Activated naive CD8-positive, alpha-beta T cell treated with anti-CD3 and anti-CD28 coated beads, Interleukin-2, amount 10 ng/mL, durations not matched to agents 7 days and 5 days (primary cell): ENCODE data around the gene OR3A3. TPM values are rescaled to one million over a fixed set of nuclear protein-coding genes. Genes with fewer than 3 reads are reported as not detected.
A peak's percentile ranks its signal among the peaks of the same experiment; 100 is the strongest.
"Not testable (repeated sequence)": the region's sequence is repeated elsewhere in the genome, so short reads cannot be mapped to it uniquely, and the experiment has no call there.

Experiments used
- ATAC-seq: fragments of 150-1000 bp; cut with Tn5 transposase; one replicate; pipeline ENCODE4 v1.10.0; 2021; ENCODE audit warnings: low read depth, moderate library complexity
- POLR2A ChIA-PET: fragments of 350-600 bp; sonication (Branson Sonifier 250); formaldehyde crosslinking; loops from one replicate; lab custom pipeline; 2021; ENCODE audit warnings: antibody characterized with exemption; lab: Charles Lee
- DNase-seq: peaks from one replicate; pipeline ENCODE4 v3.0.0; 2021
- H3K27ac Mint-ChIP-seq: one replicate; pipeline ENCODE4 v1.8.0; 2022; ENCODE audit warnings: mild to moderate bottlenecking, mixed read lengths
- H3K27me3 Mint-ChIP-seq: one replicate; pipeline ENCODE4 v1.8.0; 2022; ENCODE audit warnings: mild to moderate bottlenecking, moderate library complexity, mixed read lengths
- H3K36me3 Mint-ChIP-seq: one replicate; pipeline ENCODE4 v1.8.0; 2021; ENCODE audit warnings: mild to moderate bottlenecking, mixed read lengths
- H3K4me1 Mint-ChIP-seq: one replicate; pipeline ENCODE4 v1.8.0; 2021; ENCODE audit warnings: mixed read lengths
- H3K4me3 Mint-ChIP-seq: one replicate; pipeline ENCODE4 v1.8.0; 2022; ENCODE audit warnings: mild to moderate bottlenecking, moderate library complexity, mixed read lengths
- H3K9me3 Mint-ChIP-seq: one replicate; pipeline ENCODE4 v1.8.0; 2021; ENCODE audit warnings: mixed read lengths
- total RNA-seq, 2 experiments: library from RNA; stranded (reverse); gene quantifications; one replicate each; pipeline ENCODE4 v1.2.3, GENCODE V29; 2021

Gene OR3A3
- total RNA-seq: not detected

GRCh38 chr17:3411070-3411469 lies at the start of gene OR3A3:
Gene OR3A3, plus strand, starts transcription at chr17:3411370.
- DNase-seq (no peak), ATAC-seq (no peak)
- Mint-ChIP-seq H3K4me1 (no peaks in the 10 kb centered on the region), H3K9me3 (peaks cover 10% of the 10 kb centered on the region), H3K27me3 (peaks cover 11% of the 10 kb centered on the region), H3K4me3 (no peak within 1 kb of the TSS), H3K27ac (no peak within 1 kb of the TSS), H3K36me3 (no peaks in the 10 kb centered on the region)
- POLR2A ChIA-PET: no interaction called here

DNA sequence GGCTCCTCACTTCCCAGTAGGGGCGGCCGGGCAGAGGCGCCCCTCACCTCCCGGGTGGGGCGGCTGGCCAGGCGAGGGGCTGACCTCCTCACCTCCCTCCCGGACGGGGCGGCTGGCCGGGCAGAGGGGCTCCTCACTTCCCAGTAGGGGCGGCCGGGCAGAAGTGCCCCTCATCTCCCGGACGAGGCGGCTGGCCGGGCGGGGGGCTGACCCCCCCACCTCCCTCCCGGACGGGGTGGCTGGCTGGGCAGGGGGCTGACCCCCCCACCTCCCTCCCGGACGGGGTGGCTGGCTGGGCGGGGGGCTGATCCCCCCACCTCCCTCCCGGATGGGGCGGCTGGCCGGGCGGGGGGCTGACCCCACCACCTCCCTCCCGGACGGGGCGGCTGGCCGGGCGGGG lies 40.0 kb upstream of the OR3A3 start:
- H3K27me3 Mint-ChIP-seq, POLR2A ChIA-PET, ATAC-seq, H3K27ac Mint-ChIP-seq, H3K4me1 Mint-ChIP-seq, H3K36me3 Mint-ChIP-seq, H3K4me3 Mint-ChIP-seq, DNase-seq: not testable (repeated sequence)
- peaks cover 19% of the 10 kb centered on the region for H3K9me3 Mint-ChIP-seq

- DNase-seq (no peak), ATAC-seq (no peak)
- Mint-ChIP-seq H3K4me1 (no peaks in the 10 kb centered on the region), H3K9me3 (peaks cover 8% of the 10 kb centered on the region), H3K27me3 (no peaks in the 10 kb centered on the region), H3K27ac (no peak overlapping the region), H3K4me3 (no peak overlapping the region), H3K36me3 (peaks cover 10% of the 10 kb centered on the region)
- POLR2A ChIA-PET: no interaction called here
Observed at GRCh38 chr17:3378321-3378720, 32.8 kb upstream of the OR3A3 start.

- Mint-ChIP-seq H3K4me3 (no peak overlapping the region), H3K36me3 (peaks cover 7% of the 10 kb centered on the region), H3K9me3 (no peaks in the 10 kb centered on the region), H3K27me3 (peaks cover 2% of the 10 kb centered on the region), H3K27ac (no peak overlapping the region), H3K4me1 (peaks cover 3% of the 10 kb centered on the region)
- DNase-seq (no peak), ATAC-seq (no peak)
- POLR2A ChIA-PET: no interaction called here
Observed at GRCh38 chr17:3381957-3382356, 29.2 kb upstream of the OR3A3 start.

DNA sequence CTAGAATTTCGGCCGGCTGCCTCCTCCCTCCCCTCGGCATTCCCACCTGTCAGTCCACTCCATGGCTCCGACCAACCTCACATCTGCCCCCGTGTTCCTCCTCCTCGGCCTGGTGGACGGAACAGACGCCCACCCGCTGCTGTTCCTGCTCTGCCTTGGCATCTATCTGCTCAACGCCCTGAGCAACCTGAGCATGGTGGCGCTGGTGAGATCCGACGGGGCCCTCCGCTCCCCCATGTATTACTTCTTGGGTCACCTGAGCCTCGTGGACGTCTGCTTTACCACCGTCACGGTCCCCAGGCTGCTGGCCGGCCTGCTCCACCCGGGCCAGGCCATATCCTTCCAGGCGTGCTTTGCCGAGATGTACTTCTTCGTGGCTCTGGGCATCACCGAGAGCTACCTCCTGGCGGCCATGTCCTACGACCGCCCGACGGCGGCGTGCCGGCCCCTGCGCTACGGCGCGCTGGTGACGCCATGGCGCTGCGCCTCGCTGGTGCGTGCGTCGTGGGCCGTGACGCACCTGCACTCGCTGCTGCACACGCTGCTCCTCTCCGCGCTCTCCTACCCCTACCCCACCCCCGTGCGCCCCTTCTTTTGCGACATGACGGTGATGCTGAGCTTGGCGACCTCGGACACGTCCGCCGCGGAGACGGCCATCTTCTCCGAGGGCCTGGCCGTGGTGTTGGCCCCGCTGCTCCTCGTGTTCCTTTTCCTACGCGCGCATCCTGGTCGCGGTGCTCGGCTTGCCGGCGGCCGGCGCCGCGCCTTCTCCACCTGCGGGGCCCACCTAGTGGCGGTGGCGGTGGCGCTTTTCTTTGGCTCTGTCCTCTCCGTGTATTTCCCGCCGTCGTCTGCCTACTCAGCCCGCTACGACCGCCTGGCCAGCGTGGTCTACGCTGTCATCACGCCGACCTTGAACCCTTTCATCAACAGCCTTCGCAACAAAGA lies 25.0 kb upstream of the OR3A3 start, which contains the start of gene OR3A2:
OR3A2 (minus strand) TSS at position 440 of the 948 bp plus-strand sequence.
- Mint-ChIP-seq H3K27me3 (peaks cover 10% of the 10 kb centered on the region), H3K27ac (peak within 1 kb of the TSS; percentile 81), H3K4me1 (peaks cover 3% of the 10 kb centered on the region), H3K36me3 (peaks cover 2% of the 10 kb centered on the region), H3K4me3 (peak within 1 kb of the TSS; percentile 82), H3K9me3 (no peaks in the 10 kb centered on the region)
- POLR2A ChIA-PET: interaction anchor here (0.5 kb wide), 1 partner anchor 791 kb away, joined by 5 read pairs; no protein-coding TSS in a partner anchor
- ATAC-seq (peak; percentile 94), DNase-seq (peak; percentile 63)

DNA sequence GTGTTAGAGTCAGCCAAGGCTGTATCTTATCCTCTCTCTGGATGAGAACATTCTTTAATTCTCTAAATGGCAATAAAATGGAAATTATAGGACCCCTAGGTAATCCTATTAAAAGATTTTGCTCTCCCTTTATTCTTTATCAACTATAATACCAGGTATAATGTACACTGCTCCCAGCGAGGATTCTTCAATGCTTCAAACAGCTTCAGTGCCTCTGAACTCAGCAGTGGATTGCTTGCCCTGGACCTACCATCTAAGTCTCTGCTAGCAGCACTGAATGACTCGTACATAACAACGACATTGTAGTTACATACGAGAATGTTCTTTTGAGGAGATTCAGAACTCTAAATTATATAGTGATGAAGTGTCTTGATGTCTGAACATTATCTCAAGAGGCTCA lies 21.4 kb upstream of the OR3A3 start:
- Mint-ChIP-seq H3K27me3 (peaks cover 10% of the 10 kb centered on the region), H3K4me3 (no peak overlapping the region)
- no peak for ATAC-seq

DNA sequence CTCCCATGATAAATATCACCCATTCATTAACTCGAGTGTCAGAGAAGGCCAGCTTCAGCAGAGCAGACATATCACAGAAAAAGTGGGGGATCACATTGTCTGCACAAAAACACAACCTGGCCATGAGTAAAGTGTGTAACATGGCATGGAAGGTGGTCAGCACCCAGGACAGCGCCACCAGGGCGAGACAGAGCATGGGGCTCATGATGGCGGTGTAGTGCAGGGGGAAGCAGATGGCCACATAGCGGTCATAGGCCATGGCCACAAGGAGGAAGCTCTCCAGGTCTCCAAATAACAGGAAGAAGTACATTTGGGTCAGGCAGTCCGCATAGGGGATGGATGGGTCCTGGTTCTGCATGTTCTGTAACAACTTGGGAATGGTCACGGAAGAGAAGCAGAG lies 13.4 kb upstream of the OR3A3 start:
- ATAC-seq, POLR2A ChIA-PET, H3K4me3 Mint-ChIP-seq, H3K27me3 Mint-ChIP-seq, DNase-seq, H3K9me3 Mint-ChIP-seq, H3K36me3 Mint-ChIP-seq, H3K4me1 Mint-ChIP-seq, H3K27ac Mint-ChIP-seq: not testable (repeated sequence)

More for the DNA sequence above, 21.4 kb upstream of the OR3A3 start:
- H3K27ac Mint-ChIP-seq: no peak overlapping the region
- POLR2A ChIA-PET: no interaction called here
- peaks cover 3% of the 10 kb centered on the region for H3K4me1 Mint-ChIP-seq
- peaks cover 4% of the 10 kb centered on the region for H3K9me3 Mint-ChIP-seq
- no peaks in the 10 kb centered on the region for H3K36me3 Mint-ChIP-seq
- no peak for DNase-seq

DNA sequence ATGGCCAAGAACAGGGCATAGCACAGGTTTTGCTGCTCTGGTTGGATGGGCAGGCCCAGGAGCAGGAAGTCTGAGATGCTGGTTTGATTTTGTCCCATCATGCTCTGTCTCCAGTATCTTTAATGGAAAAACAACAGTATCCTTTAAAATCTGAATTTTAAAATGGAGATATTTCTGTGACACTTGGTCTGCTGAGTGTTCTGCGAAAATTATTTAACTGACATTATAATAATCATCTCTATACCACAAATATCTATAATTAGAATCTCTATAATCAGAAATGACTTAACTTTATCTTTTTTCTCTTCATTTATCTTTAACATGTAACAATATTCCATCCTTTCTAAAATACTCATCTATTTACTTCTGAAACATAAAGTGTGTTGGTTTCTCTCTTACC lies 12.9 kb upstream of the OR3A3 start, which contains the start of gene OR1E1:
OR1E1 (minus strand) TSS at position 101 of the 400 bp plus-strand sequence; CDS start at position 101, 0 bp downstream.
- Mint-ChIP-seq H3K27me3 (peaks cover 2% of the 10 kb centered on the region), H3K9me3 (peaks cover 1% of the 10 kb centered on the region), H3K4me3 (no peak within 1 kb of the TSS), H3K27ac (no peak within 1 kb of the TSS), H3K4me1 (no peaks in the 10 kb centered on the region), H3K36me3 (no peaks in the 10 kb centered on the region)
- POLR2A ChIA-PET: no interaction called here
- DNase-seq: no peak
- ATAC-seq: no peak

DNA sequence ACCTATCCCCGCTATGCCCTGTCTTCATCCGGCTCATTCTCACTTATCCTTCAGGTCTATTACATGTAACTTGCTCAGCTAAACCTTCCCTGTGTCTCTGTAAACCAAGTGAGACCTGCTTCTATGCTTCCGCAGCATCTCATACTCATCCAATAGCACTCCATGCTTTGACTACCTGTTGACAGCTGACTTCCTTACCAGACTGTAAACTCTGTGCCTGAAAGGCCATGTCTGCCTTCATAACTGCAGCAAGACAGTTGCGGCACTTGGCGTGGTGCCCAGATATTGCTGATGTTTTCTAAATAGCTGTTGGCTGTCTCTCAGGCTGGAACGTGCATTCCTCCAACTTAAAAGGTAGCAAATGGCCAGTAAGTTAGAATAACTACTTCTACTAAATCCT lies 11.1 kb upstream of the OR3A3 start:
- Mint-ChIP-seq H3K4me3 (no peak overlapping the region), H3K4me1 (no peaks in the 10 kb centered on the region), H3K9me3 (peaks cover 1% of the 10 kb centered on the region), H3K36me3 (no peaks in the 10 kb centered on the region), H3K27ac (no peak overlapping the region), H3K27me3 (peaks cover 2% of the 10 kb centered on the region)
- DNase-seq (no peak), ATAC-seq (no peak)
- POLR2A ChIA-PET: no interaction called here

GRCh38 chr17:3401786-3402185 lies 9.4 kb upstream of the OR3A3 start:
- no peak for DNase-seq
- Mint-ChIP-seq H3K36me3 (no peaks in the 10 kb centered on the region), H3K27ac (no peak overlapping the region), H3K4me1 (no peaks in the 10 kb centered on the region), H3K4me3 (no peak overlapping the region), H3K27me3 (peaks cover 5% of the 10 kb centered on the region), H3K9me3 (peaks cover 4% of the 10 kb centered on the region)
- POLR2A ChIA-PET: no interaction called here
- no peak for ATAC-seq

DNA sequence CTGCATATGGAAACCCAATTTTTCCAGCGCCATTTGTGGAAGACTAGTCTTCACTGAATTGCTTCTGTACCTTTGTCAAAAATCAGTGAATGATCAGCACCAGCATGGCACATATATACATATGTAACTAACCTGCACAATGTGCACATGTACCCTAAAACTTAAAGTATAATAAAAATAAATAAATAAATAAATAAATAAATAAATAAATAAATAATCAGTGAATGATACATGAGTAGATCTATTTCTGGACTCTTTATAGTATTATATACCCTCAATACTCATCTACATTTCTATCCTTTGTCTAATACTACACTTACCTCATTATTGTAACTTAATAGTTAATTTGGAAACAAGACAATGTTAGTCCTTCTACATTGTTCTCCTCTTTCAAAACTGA lies 7.3 kb upstream of the OR3A3 start:
- ATAC-seq, H3K36me3 Mint-ChIP-seq, H3K27me3 Mint-ChIP-seq, H3K27ac Mint-ChIP-seq, DNase-seq, POLR2A ChIA-PET, H3K4me1 Mint-ChIP-seq, H3K4me3 Mint-ChIP-seq: not testable (repeated sequence)
- H3K9me3 Mint-ChIP-seq: peaks cover 12% of the 10 kb centered on the region

GRCh38 chr17:3412216-3412615 lies 1.0 kb downstream of the OR3A3 start:
- H3K4me3 Mint-ChIP-seq, ATAC-seq, H3K36me3 Mint-ChIP-seq, POLR2A ChIA-PET, H3K4me1 Mint-ChIP-seq, H3K9me3 Mint-ChIP-seq, H3K27ac Mint-ChIP-seq, DNase-seq: not testable (repeated sequence)
- H3K27me3 Mint-ChIP-seq: peaks cover 13% of the 10 kb centered on the region

GRCh38 chr17:3415610-3416009 lies 4.4 kb downstream of the OR3A3 start:
- H3K27me3 Mint-ChIP-seq: peaks cover 17% of the 10 kb centered on the region
- no peaks in the 10 kb centered on the region for H3K36me3 Mint-ChIP-seq
- H3K4me3 Mint-ChIP-seq: no peak overlapping the region
- ATAC-seq: no peak
- POLR2A ChIA-PET: interaction anchor here (0.6 kb wide), 1 partner anchor 521 kb away, joined by 4 read pairs; no protein-coding TSS in a partner anchor
- H3K9me3 Mint-ChIP-seq: no peaks in the 10 kb centered on the region
- no peak overlapping the region for H3K27ac Mint-ChIP-seq
- no peaks in the 10 kb centered on the region for H3K4me1 Mint-ChIP-seq
- no peak for DNase-seq

- no peak overlapping the region for H3K4me3 Mint-ChIP-seq
- H3K27ac Mint-ChIP-seq: no peak overlapping the region
- H3K9me3 Mint-ChIP-seq: no peaks in the 10 kb centered on the region
- DNase-seq: no peak
- H3K4me1 Mint-ChIP-seq: no peaks in the 10 kb centered on the region
- POLR2A ChIA-PET: no interaction called here
- ATAC-seq: no peak
- H3K36me3 Mint-ChIP-seq: no peaks in the 10 kb centered on the region
- peaks cover 11% of the 10 kb centered on the region for H3K27me3 Mint-ChIP-seq
Observed at GRCh38 chr17:3418222-3418621, 7.1 kb downstream of the OR3A3 start.
